ENCODE measurements around the gene SLX4IP.

Gene SLX4IP

GRCh38 chr20:10654630-10655029, 219.5 kb downstream of the SLX4IP start:
- DNase-seq, result no peak

- no peak for DNase-seq
These were observed 220.9 kb downstream of the SLX4IP start for GRCh38 chr20:10655720-10656669.

- no peak for DNase-seq
These were observed 222.3 kb downstream of the SLX4IP start for GRCh38 chr20:10657453-10657852.

- no peak for DNase-seq
These were observed 223.1 kb downstream of the SLX4IP start for GRCh38 chr20:10658051-10658823.

- DNase-seq, result no peak
These were observed 223.9 kb downstream of the SLX4IP start for GRCh38 chr20:10658876-10659632.

GRCh38 chr20:10659651-10660601, 224.8 kb downstream of the SLX4IP start:
- no peak for DNase-seq

- DNase-seq, result no peak
These were observed 225.6 kb downstream of the SLX4IP start for GRCh38 chr20:10660661-10661060.

- no peak for DNase-seq
These were observed 226.2 kb downstream of the SLX4IP start for GRCh38 chr20:10661261-10661660.

- DNase-seq, result no peak
These were observed 227.0 kb downstream of the SLX4IP start for GRCh38 chr20:10662151-10662550.

- no peak for DNase-seq
These were observed 227.8 kb downstream of the SLX4IP start for GRCh38 chr20:10662661-10663458.

- DNase-seq, result no peak
These were observed 228.7 kb downstream of the SLX4IP start for GRCh38 chr20:10663756-10664155.

- DNase-seq, result no peak
These were observed 230.0 kb downstream of the SLX4IP start for GRCh38 chr20:10665027-10665561.

- DNase-seq, result no peak
These were observed 230.7 kb downstream of the SLX4IP start for GRCh38 chr20:10665791-10666190.

GRCh38 chr20:10666221-10667076, 231.3 kb downstream of the SLX4IP start:
- no peak for DNase-seq

- DNase-seq, result no peak
These were observed 231.9 kb downstream of the SLX4IP start for GRCh38 chr20:10667077-10667401.

- no peak for DNase-seq
These were observed 232.6 kb downstream of the SLX4IP start for GRCh38 chr20:10667560-10668167.

GRCh38 chr20:10668677-10669368, 233.7 kb downstream of the SLX4IP start:
- DNase-seq, result no peak

GRCh38 chr20:10669843-10670446, 234.8 kb downstream of the SLX4IP start:
- DNase-seq, result no peak
